DOHH2 (cell line): Measurements from ENCODE around the gene DMRT1.
"Not testable (repeated sequence)": the region's sequence is repeated elsewhere in the genome, so short reads cannot be mapped to it uniquely, and the experiment has no call there.

Experiments
- CTCF ChIP-seq: fragments of 200-600 bp; sonication (generic); IDR thresholded peaks from one replicate; pipeline ENCODE4 v1.5.1; 2014; ENCODE audit warnings: antibody characterized with exemption, mild to moderate bottlenecking, low read depth, low read length; ENCODE audit not compliant: poor library complexity, severe bottlenecking
- EZH2phosphoT487 ChIP-seq: fragments of 200-600 bp; sonication (generic); IDR thresholded peaks from 2 replicates; pipeline ENCODE4 v1.6.1; 2017; ENCODE audit warnings: borderline replicate concordance, mild to moderate bottlenecking, antibody characterized with exemption, low read length, moderate library complexity, mixed read lengths

GRCh38 chr9:913526-913925, 72.0 kb downstream of the DMRT1 start:
- TF ChIP-seq CTCF, EZH2phosphoT487: not testable (repeated sequence)
